Measurements from ENCODE around the gene HBE1.
"Not testable (repeated sequence)": the region's sequence is repeated elsewhere in the genome, so short reads cannot be mapped to it uniquely, and the experiment has no call there.

HBE1 gene

DNA sequence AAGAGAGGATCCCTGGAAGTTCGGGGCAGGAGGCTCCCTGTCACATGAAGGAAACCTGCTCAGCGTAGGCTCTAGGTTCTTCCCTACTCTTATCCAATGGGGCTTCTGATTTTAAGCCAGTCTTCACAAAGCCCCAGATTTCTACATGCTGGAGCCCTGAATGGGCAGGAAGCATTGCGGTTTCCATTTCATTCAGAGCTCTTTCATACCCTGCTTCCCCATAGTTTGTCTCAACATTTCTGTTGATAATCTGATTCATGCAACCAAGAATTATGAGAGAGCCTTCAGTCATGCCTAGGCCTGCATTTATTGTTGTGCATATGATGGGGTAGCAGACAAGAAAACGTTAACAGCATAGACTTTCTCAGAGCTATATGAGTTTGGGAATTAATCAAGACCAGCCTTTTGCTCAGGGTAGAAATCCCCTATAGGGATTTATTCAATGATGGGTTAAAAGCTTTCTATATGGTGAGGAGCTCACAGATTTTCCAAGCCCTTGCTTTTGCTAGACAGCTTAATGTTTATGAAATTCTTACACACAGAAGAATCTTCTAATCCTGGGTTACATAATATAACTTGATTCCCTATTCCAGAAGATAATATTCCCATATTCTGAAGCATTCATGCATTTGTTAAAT is 16.1 kb upstream of the HBE1 start:
- DNase-seq (ENCODE audit: low spot score): no peak

DNA sequence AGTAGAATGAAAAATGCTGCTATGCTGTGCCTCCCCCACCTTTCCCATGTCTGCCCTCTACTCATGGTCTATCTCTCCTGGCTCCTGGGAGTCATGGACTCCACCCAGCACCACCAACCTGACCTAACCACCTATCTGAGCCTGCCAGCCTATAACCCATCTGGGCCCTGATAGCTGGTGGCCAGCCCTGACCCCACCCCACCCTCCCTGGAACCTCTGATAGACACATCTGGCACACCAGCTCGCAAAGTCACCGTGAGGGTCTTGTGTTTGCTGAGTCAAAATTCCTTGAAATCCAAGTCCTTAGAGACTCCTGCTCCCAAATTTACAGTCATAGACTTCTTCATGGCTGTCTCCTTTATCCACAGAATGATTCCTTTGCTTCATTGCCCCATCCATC is 14.9 kb upstream of the HBE1 start:
- no peak for DNase-seq (ENCODE audit: low spot score)

DNA sequence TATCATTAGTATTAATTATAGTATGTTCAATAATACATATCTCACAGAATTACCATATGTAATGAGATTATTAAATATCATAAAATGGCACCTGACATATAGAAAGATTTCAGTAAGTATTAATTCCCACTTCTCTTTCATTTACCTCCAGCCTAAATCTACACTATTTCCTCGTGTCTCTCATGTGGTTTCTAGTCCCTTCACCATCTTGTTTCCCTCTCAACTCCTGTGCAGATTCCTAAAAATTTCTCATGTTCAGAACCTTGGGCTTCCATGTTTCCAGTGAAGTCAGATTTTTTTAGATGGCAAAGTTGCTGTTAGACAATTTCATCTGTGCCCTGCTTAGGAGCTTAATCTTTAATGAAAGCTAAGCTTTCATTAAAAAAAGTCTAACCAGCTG is 14.1 kb upstream of the HBE1 start:
- no peak for DNase-seq (ENCODE audit: low spot score)

DNA sequence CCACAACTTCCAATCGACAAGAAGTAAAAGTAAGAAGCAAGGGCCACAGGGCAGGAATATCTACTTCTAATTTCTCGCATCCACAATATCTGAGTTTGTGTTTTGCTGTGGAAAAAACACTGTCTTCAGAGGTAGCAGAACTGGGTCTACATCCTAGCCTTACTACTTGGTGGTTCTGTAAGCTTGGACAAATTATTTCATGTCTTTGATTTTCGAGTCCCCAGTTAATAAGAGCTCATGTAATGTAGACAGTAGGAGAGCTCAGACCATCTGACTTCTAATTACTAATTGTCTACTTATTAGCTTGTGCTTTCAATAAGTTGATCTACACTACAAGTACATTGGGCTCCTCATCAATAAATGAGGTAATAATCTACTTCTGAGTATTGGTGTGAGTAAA is 13.3 kb upstream of the HBE1 start:
- DNase-seq (ENCODE audit: low spot score): no peak

DNA sequence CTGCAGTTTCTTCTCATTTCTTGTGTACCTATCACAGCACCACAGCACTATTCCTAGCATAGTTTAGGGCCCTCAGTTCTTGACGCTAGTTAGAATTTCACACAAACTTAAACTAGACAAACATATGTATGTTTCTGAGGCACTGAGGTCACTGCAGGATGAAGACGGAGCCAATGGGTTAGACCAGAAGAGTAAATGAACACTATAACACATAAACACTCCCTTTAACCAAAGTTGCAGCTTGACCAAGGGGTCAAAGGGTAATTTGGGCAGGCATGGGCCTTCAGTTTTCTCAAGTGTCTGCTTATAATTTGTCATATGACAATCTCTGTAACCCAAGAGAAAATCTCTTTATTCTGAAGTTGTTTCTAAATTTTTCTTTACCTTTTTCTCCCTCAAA is 12.9 kb upstream of the HBE1 start:
- DNase-seq (ENCODE audit: low spot score): no peak

DNA sequence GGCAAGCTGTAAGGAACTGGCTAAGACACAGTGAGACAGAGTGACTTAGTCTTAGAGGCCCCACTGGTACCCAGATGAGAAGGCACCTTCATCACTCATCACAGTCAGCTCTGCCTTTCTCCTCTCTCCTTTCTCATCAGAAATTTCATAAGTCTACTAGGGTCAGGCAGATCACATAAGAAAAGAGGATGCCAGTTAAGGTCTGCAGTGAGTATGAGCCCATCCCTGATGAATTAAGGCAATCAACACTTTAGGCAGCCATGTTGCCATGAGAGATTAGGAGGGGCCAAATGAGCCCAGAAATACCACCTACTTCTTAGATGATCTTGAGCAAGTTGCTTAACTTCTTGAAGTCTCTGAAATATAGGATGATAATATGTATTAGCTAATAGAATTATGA is 11.9 kb upstream of the HBE1 start:
- DNase-seq (ENCODE audit: low spot score): no peak

DNA sequence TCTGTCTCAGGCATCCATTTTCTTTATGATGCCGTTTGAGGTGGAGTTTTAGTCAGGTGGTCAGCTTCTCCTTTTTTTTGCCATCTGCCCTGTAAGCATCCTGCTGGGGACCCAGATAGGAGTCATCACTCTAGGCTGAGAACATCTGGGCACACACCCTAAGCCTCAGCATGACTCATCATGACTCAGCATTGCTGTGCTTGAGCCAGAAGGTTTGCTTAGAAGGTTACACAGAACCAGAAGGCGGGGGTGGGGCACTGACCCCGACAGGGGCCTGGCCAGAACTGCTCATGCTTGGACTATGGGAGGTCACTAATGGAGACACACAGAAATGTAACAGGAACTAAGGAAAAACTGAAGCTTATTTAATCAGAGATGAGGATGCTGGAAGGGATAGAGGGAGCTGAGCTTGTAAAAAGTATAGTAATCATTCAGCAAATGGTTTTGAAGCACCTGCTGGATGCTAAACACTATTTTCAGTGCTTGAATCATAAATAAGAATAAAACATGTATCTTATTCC is 10.9 kb upstream of the HBE1 start:
- DNase-seq (ENCODE audit: low spot score): peak; percentile 50

DNA sequence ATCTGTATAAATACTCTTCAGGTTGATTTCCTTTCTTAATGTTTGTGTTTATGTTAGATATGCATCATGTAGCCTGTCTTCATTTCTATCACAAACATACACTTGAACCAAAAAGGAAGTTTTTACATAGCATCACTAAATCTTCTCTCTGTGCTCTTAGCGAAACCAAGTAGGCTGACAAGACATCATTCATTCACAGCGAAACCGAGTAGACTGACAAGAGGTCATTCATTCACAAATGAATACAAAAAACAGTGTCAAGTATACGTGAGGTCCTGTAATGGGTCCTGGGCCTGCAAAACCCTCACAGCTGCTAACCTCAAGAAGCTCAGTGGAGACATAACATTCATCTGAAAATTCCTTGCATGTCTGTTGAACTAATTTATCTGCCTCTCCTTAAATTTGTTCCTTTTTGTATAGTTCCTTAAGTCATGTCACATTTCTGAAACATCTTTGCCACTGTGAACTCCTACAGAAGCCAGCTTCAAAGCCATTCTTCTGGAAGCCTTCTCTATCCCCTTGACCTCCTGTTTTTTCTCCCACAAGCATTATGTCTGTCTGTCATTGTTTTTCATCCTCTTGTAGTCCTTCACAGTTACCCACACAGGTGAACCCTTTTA is 9.8 kb upstream of the HBE1 start:
- DNase-seq (ENCODE audit: low spot score): no peak

DNA sequence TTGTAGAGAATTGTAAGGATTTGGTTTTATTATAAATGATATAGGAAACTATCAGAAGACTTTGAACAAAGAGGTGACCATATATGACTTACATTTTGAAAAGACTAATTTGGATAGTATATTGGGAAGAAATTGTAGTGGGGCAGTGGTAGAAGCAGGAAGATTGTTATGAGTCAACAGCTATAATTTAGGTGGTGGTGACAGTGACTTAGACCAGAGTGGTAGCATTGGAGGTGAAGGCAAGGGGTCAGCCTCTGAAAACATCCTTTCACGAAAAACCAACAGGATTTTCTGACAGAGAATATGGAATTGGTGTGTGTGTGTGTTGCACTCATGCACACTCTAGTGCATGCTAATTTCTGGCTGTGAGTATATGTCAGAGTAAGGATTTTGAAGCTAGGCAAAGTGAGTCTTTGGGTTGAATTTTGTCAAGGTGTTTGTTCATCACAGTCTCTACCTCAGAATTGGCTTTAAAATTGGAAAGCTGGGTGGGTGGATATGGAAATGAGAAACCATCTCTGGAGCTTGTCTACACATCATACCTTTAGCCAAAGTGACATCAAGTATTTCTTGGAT is 8.2 kb upstream of the HBE1 start:
- no peak for DNase-seq (ENCODE audit: low spot score)

DNA sequence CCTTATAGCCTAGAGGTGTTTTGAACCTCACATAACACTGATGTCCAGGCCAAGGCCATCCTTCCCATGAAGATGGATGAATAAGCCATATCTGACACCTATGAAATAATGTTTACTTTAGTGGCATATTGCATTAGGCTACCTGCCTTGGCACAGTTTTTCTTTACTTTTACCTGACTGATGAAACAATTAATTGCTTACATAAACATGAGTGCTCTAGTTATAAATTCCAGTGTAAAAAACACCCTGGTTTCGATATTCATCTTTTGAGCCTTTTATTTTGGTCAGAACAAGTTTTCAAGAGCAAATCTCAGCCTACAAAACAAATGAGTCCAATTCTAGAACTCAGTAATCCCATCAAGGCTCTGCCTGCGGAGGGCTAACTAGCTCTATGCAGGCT is 7.0 kb upstream of the HBE1 start:
- DNase-seq (ENCODE audit: low spot score): no peak

DNA sequence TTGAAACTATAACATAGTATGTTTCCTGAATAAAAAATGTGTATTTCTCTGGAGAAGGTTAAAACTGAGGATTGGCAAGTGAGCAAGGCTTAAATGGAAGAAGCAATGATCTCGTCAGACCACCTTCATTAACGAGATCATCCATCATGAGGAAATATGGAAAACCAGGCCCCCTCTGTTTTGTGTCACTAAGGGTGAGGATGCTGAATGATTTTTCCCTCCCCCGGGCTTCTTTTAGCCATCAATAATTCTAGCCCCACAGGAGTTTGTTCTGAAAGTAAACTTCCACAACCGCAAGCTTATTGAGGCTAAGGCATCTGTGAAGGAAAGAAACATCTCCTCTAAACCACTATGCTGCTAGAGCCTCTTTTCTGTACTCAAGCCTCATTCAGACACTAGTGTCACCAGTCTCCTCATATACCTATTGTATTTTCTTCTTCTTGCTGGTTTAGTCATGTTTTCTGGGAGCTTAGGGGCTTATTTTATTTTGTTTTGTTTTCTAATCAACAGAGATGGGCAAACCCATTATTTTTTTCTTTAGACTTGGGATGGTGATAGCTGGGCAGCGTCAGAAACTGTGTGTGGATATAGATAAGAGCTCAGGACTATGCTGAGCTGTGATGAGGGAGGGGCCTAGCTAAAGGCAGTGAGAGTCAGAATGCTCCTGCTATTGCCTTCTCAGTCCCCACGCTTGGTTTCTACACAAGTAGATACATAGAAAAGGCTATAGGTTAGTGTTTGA is 5.8 kb upstream of the HBE1 start:
- DNase-seq (ENCODE audit: low spot score): no peak

DNA sequence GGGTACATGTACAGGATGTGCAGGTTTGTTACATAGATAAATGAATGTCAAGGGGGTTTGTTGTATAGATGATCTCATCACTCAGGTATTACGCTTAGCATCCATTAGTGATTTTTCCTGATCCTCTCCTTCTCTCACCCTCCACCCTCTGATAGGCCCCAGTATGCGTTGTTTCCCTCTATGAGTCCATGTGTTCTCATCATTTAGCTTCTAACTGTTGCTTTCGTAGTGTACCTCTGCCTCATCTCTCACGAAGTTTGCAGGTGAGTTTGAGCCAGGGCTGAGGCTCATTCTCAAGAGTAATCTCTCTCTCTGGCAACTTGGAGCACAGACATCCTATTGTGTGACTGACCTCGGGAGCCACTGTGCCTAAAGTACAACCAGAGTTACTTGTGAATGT is 4.7 kb upstream of the HBE1 start:
- no peak for DNase-seq (ENCODE audit: low spot score)

DNA sequence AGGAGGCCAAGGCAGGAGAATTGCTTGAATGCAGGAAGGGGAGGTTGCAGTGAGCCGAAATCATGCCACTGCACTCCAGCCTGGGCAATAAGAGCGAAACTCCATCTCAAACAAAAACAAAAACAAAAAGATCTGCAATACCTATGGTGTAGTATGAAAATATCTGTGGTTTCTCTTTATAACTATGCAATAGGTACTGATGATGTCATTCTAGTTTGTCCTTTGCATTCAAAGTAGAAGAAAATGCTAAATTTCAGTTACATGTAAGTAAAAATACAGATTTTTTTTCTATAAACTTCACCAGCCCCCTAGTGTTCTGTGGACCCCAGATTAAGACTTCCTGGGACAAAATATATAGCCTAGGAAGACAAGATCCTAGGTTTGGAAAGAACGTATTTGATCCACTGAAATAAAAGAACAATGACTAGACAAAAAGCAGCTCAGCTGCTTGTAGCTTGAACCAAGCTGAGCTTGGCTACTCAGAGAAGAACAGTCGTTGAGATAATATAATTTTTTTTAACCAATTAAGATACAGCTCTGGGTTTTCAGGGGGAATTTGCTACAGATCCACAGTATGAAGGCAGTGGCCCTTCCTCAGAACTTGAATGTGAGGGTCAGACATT is 2.8 kb upstream of the HBE1 start:
- no peak for DNase-seq (ENCODE audit: low spot score)

DNA sequence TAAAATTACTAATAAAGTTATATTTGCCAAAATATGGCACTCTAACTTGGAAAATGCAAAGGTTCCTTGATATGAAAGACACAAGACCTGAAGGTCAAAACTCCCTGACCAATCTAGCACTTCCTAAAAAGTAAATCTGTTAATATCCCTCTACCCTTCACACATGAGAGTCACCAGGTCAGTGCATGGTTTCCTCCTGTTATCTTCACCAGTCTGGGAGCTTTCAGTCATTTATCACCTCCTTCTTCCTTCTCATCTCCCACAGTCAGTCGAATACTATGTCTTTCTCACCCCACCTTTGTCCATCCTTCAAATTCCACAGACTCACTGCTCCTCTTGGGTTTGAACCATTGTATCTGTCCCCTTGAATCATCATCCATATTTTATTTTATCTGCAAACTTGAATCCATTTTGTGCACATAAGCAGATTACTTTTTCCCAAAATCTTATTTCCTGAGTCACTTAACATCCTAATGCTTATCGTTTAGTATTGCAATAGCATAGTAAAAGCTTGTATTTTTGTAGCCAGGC is 2.6 kb downstream of the HBE1 start:
- no peak for DNase-seq (ENCODE audit: low spot score)

DNA sequence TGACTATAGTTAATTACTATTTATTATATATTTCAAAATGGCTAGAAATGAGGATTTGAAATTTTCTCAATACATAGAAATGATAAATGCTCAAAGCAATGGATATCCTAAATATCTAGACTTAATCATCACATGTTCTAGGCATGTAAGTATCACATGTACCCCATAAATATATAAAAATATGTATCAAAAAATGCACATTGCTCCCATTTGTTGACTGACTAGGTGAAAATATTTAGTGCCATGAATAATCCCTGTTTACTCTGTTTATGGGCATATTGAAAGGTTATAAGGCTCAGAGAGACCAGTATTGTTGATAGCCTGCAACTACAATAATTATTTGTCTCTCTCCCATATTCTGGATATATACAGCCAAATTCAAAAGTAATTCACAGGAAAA is 3.1 kb downstream of the HBE1 start:
- no peak for DNase-seq (ENCODE audit: low spot score)

DNA sequence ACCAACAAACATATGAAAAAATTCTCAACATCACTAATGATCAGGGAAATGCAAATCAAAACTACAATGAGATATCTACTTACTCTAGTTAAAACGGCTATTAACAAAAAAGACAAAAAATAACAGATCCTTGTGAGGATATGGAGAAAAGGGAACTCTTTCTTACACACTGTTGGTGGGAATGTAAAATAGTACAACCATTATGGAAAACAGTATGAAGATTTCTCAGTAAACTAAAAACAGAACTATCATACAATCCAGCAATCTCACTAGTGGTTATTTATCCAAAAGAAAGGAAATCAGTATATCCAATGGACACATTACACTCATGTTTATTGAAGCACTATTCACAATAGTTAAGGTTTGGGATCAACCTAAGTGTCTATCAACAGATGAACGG is 3.9 kb downstream of the HBE1 start:
- DNase-seq (ENCODE audit: low spot score): no peak

DNA sequence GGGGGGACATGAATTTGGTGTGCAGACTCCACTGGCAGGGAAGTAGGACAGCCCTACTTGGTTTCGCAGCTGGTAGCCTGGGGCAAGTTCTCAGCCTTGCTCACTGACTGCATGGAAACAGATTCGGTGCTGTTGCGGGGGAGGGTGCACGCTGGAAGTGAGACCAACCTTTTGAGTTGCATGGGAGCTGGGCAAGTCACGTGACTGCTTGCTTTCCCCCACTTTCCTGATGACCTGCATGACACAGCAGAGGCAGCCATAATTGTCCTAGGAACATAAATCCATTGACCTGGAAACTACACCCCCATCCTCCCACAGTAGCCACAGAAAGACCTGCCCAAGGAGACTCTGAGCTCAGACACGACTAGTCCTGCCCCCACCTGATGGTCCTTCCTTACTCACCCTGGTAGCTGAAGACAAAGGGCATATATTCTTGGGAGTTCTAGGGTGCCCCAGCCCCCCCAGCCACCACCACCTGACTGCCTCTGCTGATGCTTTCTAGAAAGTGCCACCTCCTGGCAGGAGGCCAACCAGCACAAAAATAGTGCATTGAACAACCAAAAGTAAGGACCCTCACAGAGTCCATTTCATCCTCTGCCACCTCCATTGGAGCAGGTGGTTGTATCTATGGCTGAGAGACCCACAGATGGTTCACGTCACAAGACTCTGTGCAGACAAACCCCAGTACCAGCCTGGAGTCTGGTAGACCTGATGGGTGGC is 11.0 kb downstream of the HBE1 start:
- no peak for DNase-seq (ENCODE audit: low spot score)

DNA sequence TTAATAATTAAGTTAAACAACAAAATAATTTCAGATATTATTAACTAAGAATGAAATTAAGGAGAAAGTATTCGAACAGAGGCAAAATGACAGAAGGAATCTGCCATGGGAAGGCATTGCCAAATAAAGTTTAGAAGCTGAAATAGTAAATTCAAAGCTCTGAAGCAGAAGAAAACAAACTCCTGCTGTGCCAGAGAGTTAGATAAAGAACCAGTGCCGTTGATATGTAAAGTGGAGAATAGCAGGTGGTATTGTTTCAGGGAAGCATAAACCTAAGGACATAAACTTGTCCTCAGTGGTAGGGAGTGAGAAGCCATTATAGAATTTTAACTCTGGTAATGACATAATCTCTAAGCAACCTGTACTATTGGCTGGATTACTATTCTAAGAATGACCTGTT is 12.4 kb downstream of the HBE1 start:
- no peak for DNase-seq (ENCODE audit: low spot score)

DNA sequence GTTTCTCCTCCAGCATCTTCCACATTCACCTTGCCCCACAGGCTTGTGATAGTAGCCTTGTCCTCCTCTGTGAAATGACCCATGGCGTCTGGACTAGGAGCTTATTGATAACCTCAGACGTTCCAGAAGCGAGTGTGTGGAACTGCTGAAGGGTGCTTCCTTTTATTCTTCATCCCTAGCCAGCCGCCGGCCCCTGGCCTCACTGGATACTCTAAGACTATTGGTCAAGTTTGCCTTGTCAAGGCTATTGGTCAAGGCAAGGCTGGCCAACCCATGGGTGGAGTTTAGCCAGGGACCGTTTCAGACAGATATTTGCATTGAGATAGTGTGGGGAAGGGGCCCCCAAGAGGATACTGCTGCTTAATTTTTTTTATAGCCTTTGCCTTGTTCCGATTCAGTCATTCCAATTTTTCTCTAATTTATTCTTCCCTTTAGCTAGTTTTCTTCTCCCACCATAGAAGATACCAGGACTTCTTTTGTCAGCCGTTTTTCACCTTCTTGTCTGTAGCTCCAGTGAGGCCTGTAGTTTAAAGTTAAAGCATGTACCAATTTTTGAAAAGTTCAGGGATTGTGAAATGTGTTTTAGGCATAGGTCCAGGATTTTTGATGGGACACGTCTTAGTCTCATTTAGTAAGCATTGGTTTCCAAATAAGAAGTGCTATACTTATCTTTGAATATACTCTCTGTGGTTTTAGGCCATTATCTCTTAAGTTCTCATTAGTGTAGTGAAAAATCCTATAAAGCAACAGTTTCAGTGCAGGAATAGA is 14.9 kb downstream of the HBE1 start, which contains the start of gene HBG2:
TSS of gene HBG2 (minus strand) at position 136 of the 768 bp plus-strand sequence. CDS start at position 83, 53 bp downstream.
- DNase-seq (ENCODE audit: low spot score): not testable (repeated sequence)

DNA sequence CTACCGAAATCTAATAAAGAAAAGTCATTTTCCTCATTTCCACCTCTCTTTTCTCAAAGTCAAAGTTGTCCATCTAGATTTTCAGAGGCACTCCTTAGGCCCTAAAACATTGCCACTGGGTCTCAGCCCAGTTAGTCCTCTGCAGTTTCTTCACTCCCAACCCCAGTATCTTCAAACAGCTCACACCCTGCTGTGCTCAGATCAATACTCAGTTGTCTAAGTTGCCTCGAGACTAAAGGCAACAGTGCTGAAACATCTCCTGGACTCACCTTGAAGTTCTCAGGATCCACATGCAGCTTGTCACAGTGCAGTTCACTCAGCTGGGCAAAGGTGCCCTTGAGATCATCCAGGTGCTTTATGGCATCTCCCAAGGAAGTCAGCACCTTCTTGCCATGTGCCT is 15.7 kb downstream of the HBE1 start:
- DNase-seq (ENCODE audit: low spot score): not testable (repeated sequence)

DNA sequence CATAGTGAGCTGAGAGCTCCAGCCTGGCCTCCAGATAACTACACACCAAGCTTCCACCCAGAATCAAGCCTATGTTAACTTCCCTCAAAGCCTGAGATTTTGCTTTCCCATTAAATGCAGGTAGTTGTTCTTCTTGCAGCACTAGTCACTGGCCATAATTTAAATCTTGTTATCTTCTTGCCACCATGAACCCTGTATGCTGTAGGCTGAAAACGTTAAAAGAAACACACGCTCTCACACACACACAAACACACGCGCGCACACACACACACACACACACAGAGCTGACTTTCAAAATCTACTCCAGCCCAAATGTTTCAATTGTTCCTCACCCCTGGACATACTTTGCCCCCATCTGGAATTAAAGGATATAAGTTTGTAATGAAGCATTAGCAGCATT is 16.3 kb downstream of the HBE1 start:
- not testable (repeated sequence) for DNase-seq (ENCODE audit: low spot score)

All from COLO829 (cell line).